Measurements from ENCODE around the gene MARF1. TPM values are rescaled to one million over a fixed set of nuclear protein-coding genes. Genes with fewer than 3 reads are reported as not detected.

MARF1 gene
- total RNA-seq, 1 experiment from 2014 or later: 57.6 TPM

GRCh38 chr16:15616475-15617165 lies 26.3 kb downstream of the MARF1 start:
- Mint-ChIP-seq H3K36me3 (ENCODE audit: insufficient read depth, unreplicated experiment) (peaks cover 33% of the 10 kb centered on the region), H3K27ac (ENCODE audit: unreplicated experiment) (no peak overlapping the region)
- no TSS peak for BruUV-seq (replicated peaks)

DNA sequence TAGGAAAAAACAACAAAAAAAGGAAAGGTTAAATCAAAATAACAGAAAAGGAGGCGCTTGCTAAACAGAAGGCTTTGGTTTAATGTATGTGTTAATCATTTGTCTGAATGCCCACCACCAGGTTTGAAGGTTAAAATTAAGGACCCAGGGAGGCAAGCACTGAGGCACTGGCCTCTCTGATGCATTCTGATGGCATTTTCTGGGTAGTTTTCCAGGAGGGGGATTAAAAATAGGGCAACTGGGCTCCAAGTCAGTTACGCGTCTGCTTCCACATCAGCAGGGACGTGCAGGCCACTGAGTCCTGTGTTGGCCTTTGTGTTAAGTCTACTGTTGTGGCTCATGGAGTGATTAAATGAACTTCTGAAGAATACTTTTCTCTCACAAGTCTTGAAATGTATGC lies 26.9 kb downstream of the MARF1 start:
- H3K4me3 Mint-ChIP-seq (ENCODE audit: low read depth, unreplicated experiment): no peak overlapping the region
- no peaks in the 10 kb centered on the region for H3K9me3 Mint-ChIP-seq (ENCODE audit: low read depth, unreplicated experiment)
- peaks cover 34% of the 10 kb centered on the region for H3K36me3 Mint-ChIP-seq (ENCODE audit: insufficient read depth, unreplicated experiment)
- intact Hi-C loops (cut with micrococcal nuclease; ENCODE audit: unreplicated experiment): no loop called here
- no TSS peak for BruUV-seq (replicated peaks)
- CTCF ChIA-PET: no interaction called here
- peaks cover 9% of the 10 kb centered on the region for H3K4me1 Mint-ChIP-seq (ENCODE audit: low read depth, unreplicated experiment)
- H3K27me3 Mint-ChIP-seq (ENCODE audit: unreplicated experiment): no peaks in the 10 kb centered on the region
- TF ChIP-seq CTCF (IDR thresholded peaks at IDR 0.05; ENCODE audit: unreplicated experiment): no peak
- no peak overlapping the region for H3K27ac Mint-ChIP-seq (ENCODE audit: unreplicated experiment)
- DNase-seq: no peak

More at GRCh38 chr16:15616475-15617165, 26.3 kb downstream of the MARF1 start:
- TF ChIP-seq CTCF (IDR thresholded peaks at IDR 0.05; ENCODE audit: unreplicated experiment): no peak
- H3K9me3 Mint-ChIP-seq (ENCODE audit: low read depth, unreplicated experiment): no peaks in the 10 kb centered on the region
- no peak overlapping the region for H3K4me3 Mint-ChIP-seq (ENCODE audit: low read depth, unreplicated experiment)
- DNase-seq: no peak
- CTCF ChIA-PET: no interaction called here
- intact Hi-C loops (cut with micrococcal nuclease; ENCODE audit: unreplicated experiment): no loop called here
- H3K4me1 Mint-ChIP-seq (ENCODE audit: low read depth, unreplicated experiment): peaks cover 9% of the 10 kb centered on the region
- H3K27me3 Mint-ChIP-seq (ENCODE audit: unreplicated experiment): no peaks in the 10 kb centered on the region

DNA sequence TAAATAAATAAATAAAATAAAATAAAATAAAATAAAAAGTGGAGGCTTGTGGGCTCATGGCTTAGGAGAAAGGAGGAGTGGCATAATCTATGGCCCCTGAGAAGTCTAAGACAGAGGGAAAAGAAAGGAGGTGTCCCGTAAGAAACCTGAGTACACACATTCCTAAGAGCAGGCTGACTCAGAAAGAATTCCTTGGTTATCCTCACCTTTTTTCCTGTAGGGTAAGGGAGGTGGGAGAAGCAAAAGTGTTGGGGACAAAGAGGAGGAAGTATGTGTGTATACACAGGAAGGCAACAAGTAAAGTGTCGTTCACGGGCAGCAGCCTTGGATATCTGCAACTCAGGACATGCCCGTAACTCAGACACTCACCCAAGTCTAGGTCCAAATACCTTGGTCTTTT lies 29.3 kb downstream of the MARF1 start:
- Mint-ChIP-seq H3K4me3 (ENCODE audit: low read depth, unreplicated experiment) (no peak overlapping the region), H3K27ac (ENCODE audit: unreplicated experiment) (peak overlapping the region; percentile 53), H3K9me3 (ENCODE audit: low read depth, unreplicated experiment) (no peaks in the 10 kb centered on the region)

GRCh38 chr16:15611610-15612009 lies 31.3 kb downstream of the MARF1 start:
- intact Hi-C loops (cut with micrococcal nuclease; ENCODE audit: unreplicated experiment): no loop called here
- peaks cover 38% of the 10 kb centered on the region for H3K36me3 Mint-ChIP-seq (ENCODE audit: insufficient read depth, unreplicated experiment)
- no peak for DNase-seq
- TF ChIP-seq CTCF (IDR thresholded peaks at IDR 0.05; ENCODE audit: unreplicated experiment): no peak
- H3K4me1 Mint-ChIP-seq (ENCODE audit: low read depth, unreplicated experiment): peaks cover 9% of the 10 kb centered on the region
- no peak overlapping the region for H3K4me3 Mint-ChIP-seq (ENCODE audit: low read depth, unreplicated experiment)
- CTCF ChIA-PET: no interaction called here
- no TSS peak for BruUV-seq (replicated peaks)
- no peak overlapping the region for H3K27ac Mint-ChIP-seq (ENCODE audit: unreplicated experiment)
- no peaks in the 10 kb centered on the region for H3K27me3 Mint-ChIP-seq (ENCODE audit: unreplicated experiment)
- no peaks in the 10 kb centered on the region for H3K9me3 Mint-ChIP-seq (ENCODE audit: low read depth, unreplicated experiment)

More for the DNA sequence above, 29.3 kb downstream of the MARF1 start:
- Mint-ChIP-seq H3K27me3 (ENCODE audit: unreplicated experiment) (no peaks in the 10 kb centered on the region), H3K36me3 (ENCODE audit: insufficient read depth, unreplicated experiment) (peaks cover 35% of the 10 kb centered on the region), H3K4me1 (ENCODE audit: low read depth, unreplicated experiment) (peaks cover 9% of the 10 kb centered on the region)
- TF ChIP-seq CTCF (IDR thresholded peaks at IDR 0.05; ENCODE audit: unreplicated experiment): no peak
- CTCF ChIA-PET: interaction anchor here (0.7 kb wide), 1 partner anchor 9 kb away, joined by 4 read pairs; no protein-coding TSS in a partner anchor
- DNase-seq: no peak
- BruUV-seq (replicated peaks): no TSS peak
- intact Hi-C loops (cut with micrococcal nuclease; ENCODE audit: unreplicated experiment): no loop called here

All from Calu3 (cell line).